ENCODE measurements around the gene PGS1. TPM values are rescaled to one million over a fixed set of nuclear protein-coding genes. Genes with fewer than 3 reads are reported as not detected.

Gene PGS1
- total RNA-seq, 1 donor from 2014 or later: 22.7 TPM

- peak overlapping the region; percentile 63 for H3K27ac Mint-ChIP-seq (ENCODE audit: unreplicated experiment)
- peak; percentile 90 for DNase-seq (ENCODE audit: low spot score)
- peaks cover 45% of the 10 kb centered on the region for H3K4me1 Mint-ChIP-seq (ENCODE audit: low read depth)
Measured at GRCh38 chr17:78359321-78359996, 19.0 kb upstream of the PGS1 start.

GRCh38 chr17:78359997-78360370 lies 18.5 kb upstream of the PGS1 start, which contains the start of gene SOCS3:
Gene SOCS3 (minus strand): TSS chr17:78360077. CDS start chr17:78359095, 982 bp downstream.
- H3K4me3 Mint-ChIP-seq (ENCODE audit: unreplicated experiment): peak within 1 kb of the TSS; percentile 82
- H3K9me3 Mint-ChIP-seq (ENCODE audit: low read depth): no peaks in the 10 kb centered on the region
- peak within 1 kb of the TSS; percentile 74 for H3K27ac Mint-ChIP-seq (ENCODE audit: unreplicated experiment)
- DNase-seq (ENCODE audit: low spot score): peak; percentile 96
- H3K4me1 Mint-ChIP-seq (ENCODE audit: low read depth): peaks cover 50% of the 10 kb centered on the region
- no peaks in the 10 kb centered on the region for H3K27me3 Mint-ChIP-seq (ENCODE audit: low read depth)
- peaks cover 13% of the 10 kb centered on the region for H3K36me3 Mint-ChIP-seq (ENCODE audit: low read depth)
- TF ChIP-seq, protein P1, sequence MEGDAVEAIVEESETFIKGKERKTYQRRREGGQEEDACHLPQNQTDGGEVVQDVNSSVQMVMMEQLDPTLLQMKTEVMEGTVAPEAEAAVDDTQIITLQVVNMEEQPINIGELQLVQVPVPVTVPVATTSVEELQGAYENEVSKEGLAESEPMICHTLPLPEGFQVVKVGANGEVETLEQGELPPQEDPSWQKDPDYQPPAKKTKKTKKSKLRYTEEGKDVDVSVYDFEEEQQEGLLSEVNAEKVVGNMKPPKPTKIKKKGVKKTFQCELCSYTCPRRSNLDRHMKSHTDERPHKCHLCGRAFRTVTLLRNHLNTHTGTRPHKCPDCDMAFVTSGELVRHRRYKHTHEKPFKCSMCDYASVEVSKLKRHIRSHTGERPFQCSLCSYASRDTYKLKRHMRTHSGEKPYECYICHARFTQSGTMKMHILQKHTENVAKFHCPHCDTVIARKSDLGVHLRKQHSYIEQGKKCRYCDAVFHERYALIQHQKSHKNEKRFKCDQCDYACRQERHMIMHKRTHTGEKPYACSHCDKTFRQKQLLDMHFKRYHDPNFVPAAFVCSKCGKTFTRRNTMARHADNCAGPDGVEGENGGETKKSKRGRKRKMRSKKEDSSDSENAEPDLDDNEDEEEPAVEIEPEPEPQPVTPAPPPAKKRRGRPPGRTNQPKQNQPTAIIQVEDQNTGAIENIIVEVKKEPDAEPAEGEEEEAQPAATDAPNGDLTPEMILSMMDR (IDR thresholded peaks at IDR 0.05): no peak

More at GRCh38 chr17:78359321-78359996, 19.0 kb upstream of the PGS1 start:
- Mint-ChIP-seq H3K9me3 (ENCODE audit: low read depth) (no peaks in the 10 kb centered on the region), H3K36me3 (ENCODE audit: low read depth) (peaks cover 13% of the 10 kb centered on the region), H3K4me3 (ENCODE audit: unreplicated experiment) (peak overlapping the region; percentile 82), H3K27me3 (ENCODE audit: low read depth) (no peaks in the 10 kb centered on the region)
- TF ChIP-seq, protein P1 (IDR thresholded peaks at IDR 0.05): no peak

DNA sequence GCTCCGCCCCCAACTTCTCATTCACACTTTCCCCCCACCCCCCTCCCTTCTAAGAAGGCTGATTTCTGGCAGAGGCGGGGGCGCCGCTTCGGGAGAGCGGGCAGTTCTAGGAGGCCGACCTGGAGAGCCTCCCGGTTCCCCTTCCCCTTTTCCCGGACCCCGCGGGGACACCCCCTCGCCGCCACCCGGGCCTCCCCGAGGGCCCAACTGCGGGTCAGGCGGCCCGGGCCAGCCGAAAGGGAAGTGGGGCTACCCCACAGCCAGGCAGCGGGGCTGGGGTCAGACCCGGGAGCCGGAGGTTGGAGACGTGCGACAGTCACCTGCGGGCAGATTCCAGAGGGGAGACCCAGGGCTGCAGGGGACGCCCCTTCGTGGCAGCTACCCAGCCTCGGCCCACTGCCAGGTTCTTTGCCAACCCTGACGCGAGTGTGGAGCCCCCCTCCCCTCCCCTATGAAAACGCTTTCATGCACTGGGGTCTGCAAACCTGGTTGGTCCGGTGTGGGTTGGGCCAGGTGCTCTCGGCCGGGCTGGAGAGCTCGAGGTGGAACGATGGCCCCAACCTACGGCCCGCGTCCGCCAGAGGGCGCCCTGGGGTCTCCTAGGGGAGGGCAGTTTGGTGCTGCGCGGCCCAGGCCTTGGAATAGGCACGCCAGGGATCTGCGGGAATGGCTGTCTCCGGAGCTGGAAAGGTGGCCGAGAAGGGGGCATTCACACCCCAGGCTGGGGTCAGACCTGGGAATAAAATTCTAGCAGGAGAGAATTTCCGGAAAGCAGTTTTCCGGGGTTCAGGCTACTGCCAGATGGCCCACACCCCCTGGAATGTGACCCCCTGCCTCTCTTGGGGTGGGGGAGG lies 17.9 kb upstream of the PGS1 start:
- Mint-ChIP-seq H3K9me3 (ENCODE audit: low read depth) (no peaks in the 10 kb centered on the region), H3K27ac (ENCODE audit: unreplicated experiment) (peak overlapping the region; percentile 74), H3K4me1 (ENCODE audit: low read depth) (peaks cover 50% of the 10 kb centered on the region), H3K36me3 (ENCODE audit: low read depth) (peaks cover 13% of the 10 kb centered on the region), H3K27me3 (ENCODE audit: low read depth) (no peaks in the 10 kb centered on the region), H3K4me3 (ENCODE audit: unreplicated experiment) (peak overlapping the region; percentile 65)
- TF ChIP-seq, protein P1 (IDR thresholded peaks at IDR 0.05): peak; percentile 95
- peak; percentile 97 for DNase-seq (ENCODE audit: low spot score)

GRCh38 chr17:78361225-78361701 lies 17.2 kb upstream of the PGS1 start:
- peaks cover 50% of the 10 kb centered on the region for H3K4me1 Mint-ChIP-seq (ENCODE audit: low read depth)
- H3K4me3 Mint-ChIP-seq (ENCODE audit: unreplicated experiment): no peak overlapping the region
- DNase-seq (ENCODE audit: low spot score): no peak
- peaks cover 11% of the 10 kb centered on the region for H3K36me3 Mint-ChIP-seq (ENCODE audit: low read depth)
- no peak overlapping the region for H3K27ac Mint-ChIP-seq (ENCODE audit: unreplicated experiment)
- TF ChIP-seq, protein P1 (IDR thresholded peaks at IDR 0.05): no peak
- H3K9me3 Mint-ChIP-seq (ENCODE audit: low read depth): no peaks in the 10 kb centered on the region
- no peaks in the 10 kb centered on the region for H3K27me3 Mint-ChIP-seq (ENCODE audit: low read depth)

GRCh38 chr17:78362232-78362631 lies 16.2 kb upstream of the PGS1 start:
- DNase-seq (ENCODE audit: low spot score): no peak
- TF ChIP-seq, protein P1 (IDR thresholded peaks at IDR 0.05): no peak
- Mint-ChIP-seq H3K27me3 (ENCODE audit: low read depth) (no peaks in the 10 kb centered on the region), H3K4me3 (ENCODE audit: unreplicated experiment) (no peak overlapping the region), H3K27ac (ENCODE audit: unreplicated experiment) (no peak overlapping the region), H3K9me3 (ENCODE audit: low read depth) (no peaks in the 10 kb centered on the region), H3K4me1 (ENCODE audit: low read depth) (peaks cover 50% of the 10 kb centered on the region), H3K36me3 (ENCODE audit: low read depth) (peaks cover 8% of the 10 kb centered on the region)

Measured in chondrocyte (in vitro differentiated cells).